Middle frontal gyrus (tissue), 1 donor: Measurements from ENCODE around the gene PGA4.
"Not testable (repeated sequence)": the region's sequence is repeated elsewhere in the genome, so short reads cannot be mapped to it uniquely, and the experiment has no call there.

ENCODE experiments used
- DNase-seq: peaks from one replicate; pipeline ENCODE4 v3.0.0-alpha.2; 2015; ENCODE audit warnings: low spot score; ENCODE audit errors: extremely low spot score

Gene PGA4

GRCh38 chr11:61222047-61222446 lies at the start of gene PGA4:
Gene PGA4 (plus strand): TSS chr11:61222347. CDS start chr11:61222401, 54 bp downstream.
- not testable (repeated sequence) for DNase-seq

GRCh38 chr11:61172356-61172755 lies 49.8 kb upstream of the PGA4 start:
- DNase-seq, result no peak

DNA sequence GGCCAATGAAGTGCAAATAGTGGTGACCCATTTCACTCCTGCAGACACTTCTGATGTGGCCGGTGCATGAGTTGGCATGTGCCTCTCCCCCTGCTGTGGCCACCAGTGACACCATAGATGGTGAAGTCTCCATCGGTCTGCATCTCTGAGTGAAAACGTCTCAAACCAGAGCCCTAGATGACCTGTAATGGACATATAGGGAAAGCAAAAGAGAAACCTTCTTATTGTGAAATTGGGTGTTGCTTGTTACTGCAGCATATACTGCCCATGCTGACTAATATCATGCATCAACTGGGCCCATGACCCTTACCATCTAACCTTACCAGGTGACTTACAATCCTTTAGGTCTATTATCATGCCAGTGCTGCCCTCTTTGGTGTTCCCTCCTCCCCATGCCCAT lies 49.3 kb upstream of the PGA4 start:
- DNase-seq, result no peak

DNA sequence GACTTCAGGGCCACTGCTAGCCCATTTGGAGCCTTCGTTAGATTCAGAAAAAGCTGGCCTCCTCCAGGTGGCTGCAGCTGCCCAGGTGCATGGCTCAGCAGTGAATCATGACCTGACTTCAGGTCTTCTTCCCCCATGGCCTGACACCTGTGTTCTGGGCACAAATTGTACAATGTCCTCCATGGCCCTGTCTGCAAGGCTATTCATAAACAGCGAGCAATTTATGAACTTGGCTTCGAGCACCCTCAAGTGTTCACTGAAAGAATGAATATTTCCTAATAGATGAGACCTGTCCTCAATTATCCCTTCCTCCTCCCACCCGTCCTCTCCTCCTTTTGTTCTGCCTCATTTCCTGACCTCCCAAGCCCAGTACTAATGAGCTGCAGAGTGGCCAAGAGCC lies 48.7 kb upstream of the PGA4 start:
- no peak for DNase-seq

DNA sequence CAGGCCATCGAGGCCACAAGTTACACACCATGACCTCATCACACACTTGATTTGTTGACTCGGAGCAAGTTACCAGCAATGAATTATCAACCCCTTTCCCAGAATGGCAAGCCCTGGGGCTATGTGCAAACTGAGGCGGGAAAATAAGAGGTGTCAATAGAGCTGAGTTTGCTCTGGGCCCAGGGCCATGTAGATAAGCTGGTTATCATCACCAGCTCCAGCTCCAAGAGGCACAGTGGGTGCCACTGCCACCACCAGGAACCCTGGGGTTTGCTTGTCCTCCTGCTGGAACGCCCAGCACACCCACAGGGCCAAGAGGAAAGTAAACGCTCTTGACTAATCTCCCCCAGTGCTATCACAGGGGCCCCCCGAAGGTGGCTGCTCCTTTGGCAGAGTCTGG lies 47.9 kb upstream of the PGA4 start:
- no peak for DNase-seq

DNA sequence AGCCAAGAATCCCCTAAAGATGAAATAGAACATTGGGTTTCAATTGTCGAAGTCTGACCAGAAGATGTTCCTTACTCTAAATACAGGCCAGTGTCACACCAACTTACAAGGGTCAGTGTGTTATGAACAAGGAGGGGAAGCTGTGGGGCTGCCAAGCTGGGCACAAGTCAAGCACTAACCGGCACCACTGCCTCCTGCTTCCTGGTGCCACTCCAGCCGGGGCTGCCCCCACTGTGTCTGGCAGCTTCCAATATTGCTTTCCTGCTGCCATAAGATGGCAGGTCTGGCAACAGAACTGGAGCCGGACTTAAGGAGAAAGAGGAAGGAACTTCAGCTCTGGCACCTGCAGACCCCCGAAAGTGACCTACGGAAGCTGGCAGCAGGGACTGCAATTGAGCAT lies 47.2 kb upstream of the PGA4 start:
- no peak for DNase-seq

GRCh38 chr11:61176446-61176845 lies 45.7 kb upstream of the PGA4 start:
- DNase-seq, result no peak

- DNase-seq, result not testable (repeated sequence)
Observed at GRCh38 chr11:61180205-61180604, 41.9 kb upstream of the PGA4 start.

DNA sequence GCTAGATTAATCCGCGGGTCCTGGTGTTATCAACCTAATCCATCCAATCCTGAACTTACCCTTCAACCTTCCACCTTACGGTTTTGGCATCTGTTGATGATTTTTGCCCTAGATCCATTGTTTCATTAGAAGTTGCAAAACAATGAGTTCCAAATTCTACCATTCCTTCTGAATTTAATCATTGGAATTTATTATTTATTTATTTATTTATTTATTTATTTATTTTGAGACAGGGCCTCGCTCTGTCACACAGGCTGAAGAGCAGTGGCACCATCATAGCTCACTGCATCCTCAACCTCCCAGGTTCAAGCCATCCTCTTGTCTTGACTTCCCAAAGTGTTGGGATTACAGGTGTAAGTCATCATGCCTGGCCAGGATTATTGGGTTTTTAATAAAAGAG lies 40.7 kb upstream of the PGA4 start:
- DNase-seq, result no peak

DNA sequence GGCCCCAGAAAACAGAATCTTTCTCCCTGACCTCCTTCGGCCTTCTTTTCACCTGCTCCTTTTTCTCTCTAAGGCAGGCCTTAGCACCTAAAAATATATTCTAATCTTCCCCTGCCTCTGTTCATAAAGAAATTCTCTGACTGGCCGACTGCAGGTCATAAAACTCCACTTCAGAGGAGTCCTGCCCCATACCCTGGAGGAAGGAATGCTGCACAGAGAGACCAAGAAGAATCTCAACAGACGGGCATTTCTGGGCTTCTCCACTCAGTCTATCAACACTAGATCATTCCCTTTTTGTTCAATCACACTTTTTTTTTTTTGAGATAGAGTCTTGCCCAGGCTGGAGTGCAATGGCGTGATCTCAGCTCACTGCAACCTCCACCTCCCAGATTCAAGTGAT lies 38.5 kb upstream of the PGA4 start:
- DNase-seq, result no peak

GRCh38 chr11:61186504-61186903 lies 35.6 kb upstream of the PGA4 start:
- no peak for DNase-seq

- DNase-seq, result peak; percentile 44
Observed at GRCh38 chr11:61187505-61188130, 34.5 kb upstream of the PGA4 start.

GRCh38 chr11:61189933-61190332 lies 32.2 kb upstream of the PGA4 start:
- DNase-seq, result no peak

DNA sequence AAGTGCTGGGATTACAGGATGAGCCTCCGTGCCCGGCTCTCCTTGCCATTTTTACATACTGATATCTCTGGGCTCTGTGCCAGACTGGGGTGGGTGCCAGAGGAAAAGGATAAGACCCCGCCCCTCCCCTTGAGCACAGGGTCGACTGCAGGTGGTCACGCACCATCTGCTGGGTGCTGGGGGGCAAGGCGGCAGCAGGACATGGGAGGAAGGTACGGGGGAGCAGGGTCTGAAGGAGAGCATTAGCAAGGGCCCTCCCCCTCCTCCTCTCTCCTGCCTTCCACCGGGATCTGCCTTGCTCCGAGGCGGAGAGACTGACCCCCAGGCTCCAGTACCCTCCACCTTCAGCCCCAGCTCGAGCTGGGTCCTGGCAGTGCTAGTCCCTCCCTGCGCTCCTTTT lies 28.6 kb upstream of the PGA4 start:
- no peak for DNase-seq

DNA sequence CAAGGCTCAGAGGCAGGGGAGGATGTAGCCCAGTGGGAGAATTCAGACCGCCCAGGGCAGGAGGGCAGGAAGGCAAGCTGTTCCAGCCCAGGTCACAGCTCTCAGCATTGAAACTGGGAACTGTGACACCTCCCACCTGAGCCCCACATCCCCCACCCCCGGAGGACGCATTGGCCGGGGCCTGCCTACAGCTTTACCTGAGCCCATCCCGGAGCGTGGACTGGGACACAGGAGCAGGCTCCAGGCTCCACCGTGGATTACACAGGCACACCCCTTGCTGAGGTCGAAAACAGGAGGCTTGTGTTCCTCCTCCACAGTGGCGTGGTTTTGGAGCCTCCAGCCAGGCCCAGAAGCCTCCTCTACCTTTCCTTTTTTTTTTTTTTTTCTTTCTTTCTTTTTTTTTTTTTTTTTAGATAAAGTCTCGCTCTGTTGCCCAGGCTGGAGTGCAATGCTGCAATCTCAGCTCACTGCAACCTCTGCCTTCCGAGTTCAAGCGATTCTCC lies 27.9 kb upstream of the PGA4 start:
- no peak for DNase-seq

DNA sequence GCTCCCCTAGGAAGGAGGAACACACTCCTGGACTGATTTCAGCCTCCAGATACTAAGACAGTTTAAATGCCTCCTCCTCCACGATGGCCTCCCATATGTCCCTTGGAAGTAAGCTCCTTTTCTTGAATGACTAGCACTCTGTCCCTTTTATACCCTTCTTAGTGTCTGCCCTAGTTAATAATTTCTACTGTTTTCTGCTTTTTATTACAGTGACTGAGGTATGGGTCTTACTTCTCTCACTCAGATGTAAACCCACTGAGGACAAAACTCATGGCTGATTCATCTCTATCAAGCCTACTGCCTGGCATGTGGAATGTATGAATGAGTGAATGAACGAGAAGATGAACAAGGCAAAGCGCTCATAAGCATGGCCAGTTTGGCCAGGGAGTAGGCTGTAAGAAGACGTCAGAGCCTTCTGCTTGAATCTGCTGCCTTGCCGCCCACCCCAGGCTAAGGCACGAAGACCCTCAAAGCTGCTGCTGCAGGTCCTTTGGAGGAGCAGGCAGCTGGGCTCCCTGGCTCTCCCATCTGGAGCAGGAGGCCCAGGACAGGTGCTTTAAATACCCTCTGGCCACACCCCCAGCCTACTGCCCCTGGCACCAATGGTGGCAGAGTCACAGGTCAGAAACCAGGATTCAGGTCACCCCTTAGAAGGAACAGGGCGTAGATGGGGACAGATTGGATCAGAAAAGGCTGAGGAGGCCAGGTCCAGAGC lies 27.0 kb upstream of the PGA4 start:
- no peak for DNase-seq

DNA sequence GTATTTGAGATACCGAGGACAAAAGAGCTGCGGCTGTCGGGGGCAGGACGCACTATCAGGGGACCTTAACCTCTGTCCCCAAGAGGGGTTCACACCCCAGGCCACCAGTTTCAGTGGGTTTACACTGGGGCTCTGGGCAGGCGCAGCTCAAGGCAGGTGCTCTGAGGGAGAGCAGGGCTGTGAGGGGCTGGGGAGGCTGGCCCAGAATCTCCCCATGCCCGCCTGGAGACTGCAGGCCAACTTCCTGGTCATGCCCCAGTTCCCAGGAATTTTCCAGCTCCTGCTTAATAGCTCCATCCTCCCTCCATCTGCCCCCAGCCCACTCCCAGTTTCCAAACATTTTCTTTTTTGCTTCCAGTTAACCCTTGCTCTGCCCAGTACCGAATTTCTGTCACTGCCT lies 26.4 kb upstream of the PGA4 start:
- DNase-seq, result no peak

- no peak for DNase-seq
Observed at GRCh38 chr11:61198361-61198760, 23.8 kb upstream of the PGA4 start.

DNA sequence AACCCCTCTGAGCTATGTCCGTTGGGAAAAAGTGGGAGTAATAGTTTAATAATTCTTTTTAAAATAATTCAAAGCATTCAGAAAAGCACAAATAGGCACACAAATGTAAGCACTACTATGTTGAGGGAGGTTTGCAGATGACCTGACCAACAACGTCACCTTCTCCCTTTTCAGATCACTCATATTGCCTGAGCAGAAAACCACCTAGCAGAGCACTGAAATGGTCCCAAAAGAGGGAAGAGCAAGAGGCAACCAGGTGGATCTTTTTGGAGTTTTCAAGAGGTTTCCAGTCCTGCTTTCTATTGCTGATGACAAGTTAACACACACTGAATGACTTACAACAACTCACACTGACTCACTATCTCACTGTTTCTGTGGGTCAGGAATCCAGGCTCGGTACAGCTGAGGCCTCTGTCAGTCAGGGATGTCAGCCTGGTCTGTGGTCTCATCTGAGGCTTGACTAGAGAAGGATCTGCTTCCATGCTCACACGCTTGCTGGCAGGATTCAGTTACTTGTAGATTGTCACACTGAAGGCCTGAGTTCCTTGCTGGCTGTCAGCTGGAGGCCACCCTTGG lies 23.1 kb upstream of the PGA4 start:
- DNase-seq, result no peak

DNA sequence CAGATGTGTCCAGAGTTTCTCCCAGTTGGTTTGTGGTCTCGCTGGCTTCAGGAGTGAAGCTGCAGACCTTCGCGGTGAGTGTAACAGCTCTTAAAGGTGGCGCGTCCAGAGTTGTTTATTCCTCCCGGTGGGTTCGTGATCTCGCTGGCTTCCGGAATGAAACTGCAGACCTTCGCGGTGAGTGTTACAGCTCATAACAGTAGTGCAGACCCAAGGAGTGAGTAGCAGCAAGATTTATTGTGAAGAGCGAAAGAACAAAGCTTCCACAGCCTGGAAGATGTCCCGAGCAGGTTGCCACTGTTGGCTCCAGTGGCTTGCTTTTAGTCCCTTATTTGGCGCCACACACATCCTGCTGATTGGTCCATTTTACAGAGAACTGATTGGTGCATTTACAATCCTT lies 20.7 kb upstream of the PGA4 start:
- DNase-seq, result no peak

DNA sequence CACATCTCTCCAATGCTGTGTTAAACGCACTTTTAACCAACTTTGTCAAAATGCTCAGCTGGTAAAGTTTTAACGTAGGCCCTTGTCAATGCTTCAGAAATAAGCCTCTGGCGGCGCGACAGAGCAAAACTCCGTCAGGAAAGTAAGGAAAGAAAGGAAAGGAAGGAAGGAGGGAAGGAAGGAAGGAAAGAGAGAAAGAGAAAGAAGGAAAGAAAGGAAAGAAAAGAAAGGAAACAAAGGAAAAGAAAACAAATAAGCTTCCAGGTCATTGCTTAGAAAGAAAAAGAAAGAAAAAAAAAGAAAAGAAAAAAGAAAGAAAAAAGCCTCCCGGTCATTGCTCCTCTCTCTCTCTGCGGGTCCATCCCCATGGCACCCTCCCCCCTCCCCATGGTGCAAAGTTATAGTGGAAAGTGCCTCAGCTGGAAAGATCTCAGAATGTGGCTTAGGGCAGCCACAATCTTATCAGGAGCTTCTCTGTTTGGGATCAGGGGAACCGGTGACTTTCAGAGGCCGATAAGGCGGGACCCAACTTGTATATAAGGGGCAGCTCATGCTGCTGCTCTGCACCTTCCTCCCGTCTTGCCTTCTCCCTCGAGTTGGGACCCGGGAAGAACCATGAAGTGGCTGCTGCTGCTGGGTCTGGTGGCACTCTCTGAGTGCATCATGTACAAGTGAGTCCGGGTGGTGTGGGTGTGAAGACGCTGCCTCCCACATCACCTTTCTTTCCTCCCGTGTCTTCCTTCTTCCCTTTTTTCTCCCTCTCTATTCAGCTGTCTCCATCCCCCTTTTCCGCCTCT lies 19.0 kb upstream of the PGA4 start, which contains the start of gene PGA3:
TSS of gene PGA3 (plus strand) at position 566 of the 797 bp plus-strand sequence. CDS start at position 616, 50 bp downstream.
- not testable (repeated sequence) for DNase-seq

- DNase-seq, result not testable (repeated sequence)
Observed at GRCh38 chr11:61203873-61204272, 18.3 kb upstream of the PGA4 start.
